Pulmonary artery endothelial cell (primary cell): ENCODE results near the gene MS4A18. TPM values are rescaled to one million over a fixed set of nuclear protein-coding genes. Genes with fewer than 3 reads are reported as not detected.
"Not testable (repeated sequence)": the region's sequence is repeated elsewhere in the genome, so short reads cannot be mapped to it uniquely, and the experiment has no call there.

Experiments
- DNase-seq: peaks from one replicate; pipeline ENCODE4 v3.0.0-alpha.2; 2011; ENCODE audit warnings: low read depth, low spot score
- total RNA-seq: library from RNA; depleted of rRNA; stranded (reverse); fragments of >200 nt; gene quantifications from 2 replicates; pipeline ENCODE4 v1.2.3, GENCODE V29; 2014

The MS4A18 gene
- total RNA-seq, 1 donor from 2014 or later = not detected

GRCh38 chr11:60739114-60739513 lies 14.6 kb downstream of the MS4A18 start:
- DNase-seq = no peak

GRCh38 chr11:60740573-60740972 lies 16.1 kb downstream of the MS4A18 start:
- DNase-seq = no peak

GRCh38 chr11:60741421-60741820 lies 16.9 kb downstream of the MS4A18 start:
- DNase-seq = no peak

- no peak for DNase-seq
Observed at GRCh38 chr11:60743058-60743457, 18.5 kb downstream of the MS4A18 start.

GRCh38 chr11:60744114-60744513 lies 19.6 kb downstream of the MS4A18 start:
- no peak for DNase-seq

GRCh38 chr11:60747359-60747873 lies 22.9 kb downstream of the MS4A18 start:
- no peak for DNase-seq

- DNase-seq = no peak
Observed at GRCh38 chr11:60748225-60748624, 23.7 kb downstream of the MS4A18 start.

- DNase-seq = no peak
Observed at GRCh38 chr11:60748821-60749220, 24.3 kb downstream of the MS4A18 start.

GRCh38 chr11:60750911-60751310 lies 26.4 kb downstream of the MS4A18 start:
- no peak for DNase-seq

GRCh38 chr11:60753309-60753708 lies 28.8 kb downstream of the MS4A18 start:
- no peak for DNase-seq

- DNase-seq = no peak
Observed at GRCh38 chr11:60754887-60755286, 30.4 kb downstream of the MS4A18 start.

- no peak for DNase-seq
Observed at GRCh38 chr11:60756307-60757032, 31.9 kb downstream of the MS4A18 start, which contains the start of gene MS4A15. Gene MS4A15 (plus strand): TSS chr11:60756867. CDS start chr11:60763734, 6,867 bp downstream.

GRCh38 chr11:60757231-60757800 lies 32.8 kb downstream of the MS4A18 start:
- DNase-seq = no peak

- DNase-seq = not testable (repeated sequence)
Observed at GRCh38 chr11:60758671-60759070, 34.2 kb downstream of the MS4A18 start.

- DNase-seq = not testable (repeated sequence)
Observed at GRCh38 chr11:60759438-60760225, 35.1 kb downstream of the MS4A18 start.

GRCh38 chr11:60761436-60762190 lies 37.1 kb downstream of the MS4A18 start:
- no peak for DNase-seq

GRCh38 chr11:60762851-60763691 lies 38.6 kb downstream of the MS4A18 start:
- no peak for DNase-seq

- DNase-seq = no peak
Observed at GRCh38 chr11:60763692-60764369, 39.3 kb downstream of the MS4A18 start.

GRCh38 chr11:60764879-60765278 lies 40.4 kb downstream of the MS4A18 start:
- DNase-seq = no peak

- no peak for DNase-seq
Observed at GRCh38 chr11:60765355-60765754, 40.8 kb downstream of the MS4A18 start.
